ENCODE data around the gene ANKRD55.
"Not testable (repeated sequence)": the region's sequence is repeated elsewhere in the genome, so short reads cannot be mapped to it uniquely, and the experiment has no call there.

The ANKRD55 gene

GRCh38 chr5:56142614-56143372, 90.3 kb downstream of the ANKRD55 start:
- DNase-seq, result peak; percentile 96

DNA sequence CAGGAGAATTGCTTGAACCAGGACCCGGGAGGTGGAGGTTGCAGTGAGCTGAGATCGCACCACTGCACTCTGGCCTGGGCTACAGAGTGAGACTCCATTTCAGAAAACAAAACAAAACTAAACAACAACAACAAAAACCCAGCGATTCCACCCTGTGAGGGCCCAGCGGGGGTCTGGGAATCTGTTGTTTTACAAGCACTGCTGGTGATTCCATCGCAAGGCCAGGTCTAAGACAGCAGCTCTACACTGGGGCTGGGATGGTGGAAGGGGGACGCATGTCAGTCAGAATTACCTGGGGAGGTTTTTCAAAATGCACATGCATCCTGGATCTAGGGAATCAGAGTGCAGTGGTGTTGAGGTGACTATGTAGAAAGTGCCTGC, 90.9 kb downstream of the ANKRD55 start:
- DNase-seq, result no peak

DNA sequence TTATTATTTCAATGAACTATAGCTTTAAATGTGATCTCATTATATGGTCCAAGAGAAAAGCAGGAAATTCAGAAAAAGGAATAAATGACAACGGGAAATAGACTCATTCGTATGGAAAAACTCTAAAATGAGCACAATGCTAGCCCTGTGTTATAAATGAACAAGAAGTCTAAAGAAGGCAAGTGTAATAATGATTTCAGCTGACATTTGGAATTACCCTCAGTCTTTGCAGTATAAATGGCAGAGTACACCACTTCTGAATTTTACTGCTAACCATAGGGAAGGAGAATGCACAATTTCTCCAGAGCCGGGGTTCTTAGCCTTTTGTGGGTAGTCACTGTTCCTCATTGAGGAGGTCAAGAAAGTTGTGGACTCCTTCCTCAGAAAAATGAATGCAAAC, 93.1 kb downstream of the ANKRD55 start:
- DNase-seq, result no peak

DNA sequence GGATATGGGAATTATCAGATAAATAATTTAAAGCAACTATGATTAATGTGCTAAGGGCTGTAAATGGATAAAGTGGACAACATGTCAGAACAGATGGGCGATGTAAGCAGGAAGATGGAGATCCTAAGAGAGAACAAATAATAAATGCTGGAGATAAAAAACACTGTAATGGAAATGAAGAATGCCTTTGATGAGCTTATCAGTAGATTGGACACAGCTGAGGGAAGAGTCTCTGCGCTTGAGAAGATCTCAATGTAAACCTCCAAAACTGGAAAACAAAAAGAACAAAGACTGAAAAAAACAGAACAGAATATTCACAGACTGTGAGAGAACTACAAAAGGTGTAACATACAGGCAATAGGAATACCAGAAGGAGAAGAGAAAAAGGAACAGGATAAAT, 102.5 kb downstream of the ANKRD55 start:
- DNase-seq, result no peak

DNA sequence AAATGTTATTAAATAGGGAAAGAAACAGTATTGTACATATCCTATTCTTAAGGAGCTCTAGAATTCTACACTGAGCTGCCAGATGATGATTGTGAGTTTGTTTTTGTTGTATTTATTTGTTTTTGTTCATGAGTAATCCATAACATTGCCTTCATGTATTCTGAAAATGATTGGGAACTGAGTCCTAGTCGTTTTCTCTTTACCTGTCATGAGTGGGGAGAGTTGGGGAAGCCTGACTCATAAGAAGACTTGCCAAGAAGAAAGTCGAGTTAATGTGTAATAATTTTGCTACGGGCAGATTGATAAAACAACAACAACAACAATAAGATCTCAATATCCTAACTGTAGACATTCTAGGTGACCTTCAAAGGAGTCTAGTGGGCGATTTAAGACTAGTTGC, 103.8 kb downstream of the ANKRD55 start:
- DNase-seq, result no peak

GRCh38 chr5:56128113-56128512, 105.0 kb downstream of the ANKRD55 start:
- peak; percentile 20 for DNase-seq

- DNase-seq, result no peak
Measured at GRCh38 chr5:56126487-56127179, 106.5 kb downstream of the ANKRD55 start.

GRCh38 chr5:56123531-56124243, 109.4 kb downstream of the ANKRD55 start:
- DNase-seq, result no peak

- DNase-seq, result not testable (repeated sequence)
Measured at GRCh38 chr5:56122360-56122985, 110.7 kb downstream of the ANKRD55 start.

DNA sequence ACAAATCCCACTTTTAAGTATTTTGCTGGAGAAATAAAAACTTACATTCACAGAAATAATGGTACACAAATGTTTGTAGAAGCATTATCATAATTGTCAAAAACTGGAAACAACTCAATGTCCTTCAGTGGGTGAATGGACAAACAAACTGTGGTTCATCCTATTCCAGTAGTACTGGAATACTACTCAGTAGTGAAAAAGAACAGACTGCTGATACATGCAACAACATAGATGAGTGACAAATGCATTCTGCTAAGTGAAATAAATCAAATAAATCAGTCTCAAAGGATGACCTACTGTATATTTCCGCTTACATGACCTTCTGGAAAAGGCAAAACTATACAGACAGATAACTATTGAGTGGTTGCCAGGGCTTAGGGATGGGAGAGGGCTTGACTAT, 114.1 kb downstream of the ANKRD55 start:
- no peak for DNase-seq

- no peak for DNase-seq
Measured at GRCh38 chr5:56116599-56117141, 116.5 kb downstream of the ANKRD55 start.

DNA sequence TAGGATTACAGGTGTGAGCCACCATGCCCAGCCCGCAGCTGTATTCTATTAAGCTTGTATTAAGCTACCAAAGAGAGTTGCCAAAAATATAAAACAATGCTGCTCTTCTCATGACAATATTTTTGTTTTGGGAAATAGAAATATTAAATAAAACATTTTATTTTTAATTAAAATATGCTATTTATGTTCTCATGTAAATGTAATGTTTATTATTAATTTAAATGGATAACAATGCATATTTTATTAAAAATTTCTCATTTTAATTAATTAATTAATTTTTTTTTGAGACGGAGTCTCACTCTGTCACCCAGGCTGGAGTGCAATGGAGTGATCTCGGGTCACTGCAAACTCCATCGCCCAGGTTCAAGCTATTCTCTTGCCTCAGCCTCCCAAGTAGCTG, 117.5 kb downstream of the ANKRD55 start:
- DNase-seq, result no peak

DNA sequence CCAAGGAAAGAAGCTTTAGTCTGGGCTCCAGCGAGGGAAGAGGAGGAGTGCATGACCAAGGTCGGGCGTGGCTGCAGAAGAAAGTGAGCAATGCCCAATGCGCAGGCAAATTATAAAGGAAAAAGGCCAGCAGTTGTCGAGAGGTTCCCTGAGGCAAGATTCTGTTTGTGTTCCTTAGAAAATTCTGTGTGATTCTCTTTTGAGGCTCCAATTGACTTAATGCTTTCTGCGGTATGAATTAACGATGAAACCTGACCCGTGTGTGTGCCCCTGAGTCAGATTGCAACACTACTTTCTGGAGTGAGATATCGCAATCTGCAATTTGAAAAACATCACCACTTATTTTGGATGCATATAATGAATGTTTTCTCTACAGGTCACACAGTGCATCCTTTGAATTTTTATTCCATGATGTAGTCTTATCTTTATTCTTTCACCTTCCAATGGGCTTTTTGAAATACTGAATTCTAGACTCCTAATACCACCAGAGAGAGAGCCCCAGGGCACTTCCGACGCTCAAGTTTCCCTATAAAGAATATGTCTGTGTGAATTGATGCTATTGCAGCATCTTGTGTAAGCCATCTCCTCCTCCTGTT, 120.5 kb downstream of the ANKRD55 start:
- no peak for DNase-seq

DNA sequence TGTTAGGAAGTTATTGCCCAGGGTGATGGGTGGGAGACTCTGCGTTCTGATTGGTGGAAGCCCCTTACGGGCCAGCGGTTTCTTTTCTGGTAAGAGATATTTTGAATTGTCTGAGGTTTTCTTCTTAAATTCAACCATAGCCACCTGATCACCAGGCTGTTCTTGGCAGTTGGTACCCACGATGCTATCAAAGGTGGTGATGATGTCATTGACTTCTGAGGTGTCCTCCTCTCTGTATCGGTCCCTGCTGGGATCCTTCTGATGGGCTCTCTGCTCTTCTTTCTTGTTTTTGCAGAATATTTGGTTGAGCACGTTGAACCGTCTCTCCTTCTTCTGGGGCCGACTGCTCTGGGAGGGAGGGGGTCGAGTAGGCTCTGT, 121.7 kb downstream of the ANKRD55 start:
- no peak for DNase-seq

- no peak for DNase-seq
Measured at GRCh38 chr5:56110646-56111403, 122.3 kb downstream of the ANKRD55 start.

DNA sequence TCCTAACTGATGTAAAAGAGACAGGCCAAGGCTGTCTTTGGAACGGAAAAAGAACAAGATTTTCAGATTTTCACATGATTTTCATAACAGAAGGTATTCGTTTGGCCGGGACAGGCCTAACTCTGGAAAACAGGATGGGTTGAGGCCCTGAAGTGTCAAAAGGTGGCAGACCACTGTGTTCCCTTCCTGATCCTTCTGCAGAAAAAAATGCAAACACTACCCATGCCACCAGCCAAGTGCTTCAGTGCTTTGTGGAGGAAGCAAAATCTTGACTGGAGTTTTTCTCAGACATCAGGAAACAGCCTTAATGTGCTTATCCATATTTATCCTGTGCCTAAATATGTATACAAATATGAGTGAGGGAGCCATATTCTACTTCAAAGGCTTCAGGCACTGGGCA, 124.9 kb downstream of the ANKRD55 start:
- no peak for DNase-seq

DNA sequence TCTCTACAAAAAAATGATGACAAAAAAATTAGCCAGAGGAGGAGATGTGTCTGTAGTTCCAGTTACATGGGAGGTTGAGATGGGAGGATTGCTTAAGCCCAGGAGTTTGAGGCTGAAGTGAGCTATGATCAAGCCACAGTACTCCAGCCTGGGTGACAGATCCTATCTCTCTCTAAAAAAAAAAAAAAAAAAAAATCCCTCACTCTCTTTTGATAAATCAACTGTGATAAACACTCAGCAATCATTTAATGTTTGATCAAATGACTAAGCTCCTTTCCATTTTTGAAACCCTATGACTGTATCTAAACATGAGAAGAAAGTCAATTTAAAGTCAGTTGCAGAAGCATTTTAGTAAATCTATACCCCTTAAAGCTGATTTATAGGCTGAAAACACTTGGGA, 126.3 kb downstream of the ANKRD55 start:
- no peak for DNase-seq

- peak; percentile 37 for DNase-seq
Measured at GRCh38 chr5:56105511-56106291, 127.4 kb downstream of the ANKRD55 start.

GRCh38 chr5:56102889-56103288, 130.2 kb downstream of the ANKRD55 start:
- DNase-seq, result no peak

DNA sequence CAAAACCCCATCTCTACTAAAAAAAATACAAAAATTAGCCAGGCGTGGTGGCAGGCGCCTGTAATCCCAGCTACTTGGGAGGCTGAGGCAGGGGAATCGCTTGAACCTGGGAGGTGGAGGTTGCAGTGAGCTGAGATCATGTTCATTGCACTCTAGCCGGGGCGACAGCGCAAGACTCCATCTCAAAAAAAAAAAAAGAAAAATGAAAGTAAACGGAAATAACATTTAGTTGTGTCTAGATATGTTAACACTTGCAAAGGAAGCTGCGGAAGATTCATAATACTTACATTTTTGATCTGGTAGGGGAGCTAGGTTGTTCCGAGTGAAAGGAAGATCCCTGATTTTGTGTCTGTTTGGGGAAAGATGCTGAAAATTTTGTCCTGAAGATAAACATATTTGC, 130.9 kb downstream of the ANKRD55 start:
- DNase-seq, result not testable (repeated sequence)

- no peak for DNase-seq
Measured at GRCh38 chr5:56101180-56101579, 131.9 kb downstream of the ANKRD55 start.
